ENCODE results near the gene XPNPEP1.

DNA sequence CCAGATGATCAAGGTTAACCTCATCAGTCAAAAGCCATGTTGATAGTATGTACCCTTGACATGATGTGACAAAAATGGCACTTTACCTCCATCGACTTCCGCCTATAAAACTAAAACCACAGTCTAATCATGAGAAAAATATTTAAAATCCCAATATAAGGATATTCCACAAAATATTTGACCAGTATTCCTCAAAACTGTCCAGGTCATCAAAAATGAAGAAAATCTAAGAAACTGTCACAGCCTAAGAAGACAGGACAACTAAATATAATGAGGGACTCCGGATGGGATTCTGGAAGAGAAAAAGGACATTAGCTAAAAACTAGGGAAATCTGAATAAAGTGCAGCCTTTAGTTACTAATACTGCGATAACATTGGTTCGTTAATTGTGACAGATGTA, 67.6 kb downstream of the XPNPEP1 start:
- TF ChIP-seq POLR2A (IDR thresholded peaks at IDR 0.05), result no peak
- TF ChIP-seq, protein P1, sequence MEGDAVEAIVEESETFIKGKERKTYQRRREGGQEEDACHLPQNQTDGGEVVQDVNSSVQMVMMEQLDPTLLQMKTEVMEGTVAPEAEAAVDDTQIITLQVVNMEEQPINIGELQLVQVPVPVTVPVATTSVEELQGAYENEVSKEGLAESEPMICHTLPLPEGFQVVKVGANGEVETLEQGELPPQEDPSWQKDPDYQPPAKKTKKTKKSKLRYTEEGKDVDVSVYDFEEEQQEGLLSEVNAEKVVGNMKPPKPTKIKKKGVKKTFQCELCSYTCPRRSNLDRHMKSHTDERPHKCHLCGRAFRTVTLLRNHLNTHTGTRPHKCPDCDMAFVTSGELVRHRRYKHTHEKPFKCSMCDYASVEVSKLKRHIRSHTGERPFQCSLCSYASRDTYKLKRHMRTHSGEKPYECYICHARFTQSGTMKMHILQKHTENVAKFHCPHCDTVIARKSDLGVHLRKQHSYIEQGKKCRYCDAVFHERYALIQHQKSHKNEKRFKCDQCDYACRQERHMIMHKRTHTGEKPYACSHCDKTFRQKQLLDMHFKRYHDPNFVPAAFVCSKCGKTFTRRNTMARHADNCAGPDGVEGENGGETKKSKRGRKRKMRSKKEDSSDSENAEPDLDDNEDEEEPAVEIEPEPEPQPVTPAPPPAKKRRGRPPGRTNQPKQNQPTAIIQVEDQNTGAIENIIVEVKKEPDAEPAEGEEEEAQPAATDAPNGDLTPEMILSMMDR (IDR thresholded peaks at IDR 0.05), result no peak
